SK-N-SH (cell line): ENCODE data around the gene AKR1E2. TPM values are rescaled to one million over a fixed set of nuclear protein-coding genes. Genes with fewer than 3 reads are reported as not detected.
A peak's percentile ranks its signal among the peaks of the same experiment; 100 is the strongest.

Experiments
- CTCF ChIA-PET: fragments of 300-600, 350-600 bp; formaldehyde crosslinking; extraction: SDS; loops from one replicate; lab custom pipeline; 2021; lab: Yijun Ruan, JAX
- POLR2A ChIA-PET: fragments of 350-600 bp; sonication (Branson Sonifier 250); formaldehyde crosslinking; extraction: SDS; loops from one replicate; lab custom pipeline; 2020; ENCODE audit warnings: antibody characterized with exemption, inconsistent platforms; lab: Yijun Ruan, JAX
- DNase-seq: peaks from one replicate; pipeline ENCODE4 v3.0.0; 2012
- H2AFZ ChIP-seq: fragments of 200-600 bp; sonication (generic); 2 replicates; pipeline ENCODE4 v1.8.1; 2016; ENCODE audit warnings: antibody characterized with exemption, mild to moderate bottlenecking, low read depth
- H3F3A ChIP-seq: fragments of 200-600 bp; sonication (generic); replicated peaks from 2 replicates; pipeline ENCODE3; 2016; ENCODE audit warnings: antibody characterized with exemption, mild to moderate bottlenecking; ENCODE audit not compliant: insufficient read depth
- H3K27ac ChIP-seq, 2 experiments: fragments of 200-500 bp in 1 of 2; fragments of 200-600 bp in 1 of 2; sonication (Bioruptor generic) in 1 of 2; sonication (generic), shearing (Covaris generic) in 1 of 2; 2 replicates each; pipeline versions ENCODE4 v1.5.1 to v1.6.1; 2014 to 2016; ENCODE audit warnings: low read depth in 2 of 2, inconsistent platforms in 1 of 2, low read length in 1 of 2, mild to moderate bottlenecking in 1 of 2, mixed read lengths in 1 of 2
- H3K27me3 ChIP-seq: fragments of 200-600 bp; sonication (generic), shearing (Covaris generic); 2 replicates; pipeline ENCODE4 v1.6.1; 2016; ENCODE audit warnings: mixed run types; ENCODE audit not compliant: insufficient read depth
- H3K36me3 ChIP-seq, 2 experiments: fragments of 200-500 bp in 1 of 2; fragments of 200-600 bp in 1 of 2; sonication (Bioruptor generic) in 1 of 2; sonication (generic) in 1 of 2; replicated peaks in 1 of 2; 2 replicates each; pipeline versions ENCODE3 to v1.5.1; 2014 to 2016; ENCODE audit warnings: low read length in 1 of 2, mild to moderate bottlenecking in 1 of 2; ENCODE audit not compliant: insufficient read depth in 2 of 2, control insufficient read depth in 1 of 2
- H3K4me1 ChIP-seq, 2 experiments: fragments of 200-500 bp in 1 of 2; fragments of 200-600 bp in 1 of 2; sonication (Bioruptor generic) in 1 of 2; sonication (generic), shearing (Covaris generic) in 1 of 2; 2 replicates each; pipeline versions ENCODE4 v1.5.1 to v1.6.1; 2014 to 2016; ENCODE audit warnings: low read depth in 1 of 2, low read length in 1 of 2, mixed run types in 1 of 2; ENCODE audit not compliant: insufficient read depth in 2 of 2, control insufficient read depth in 1 of 2
- H3K4me2 ChIP-seq: fragments of 200-600 bp; sonication (generic), shearing (Covaris generic); 2 replicates; pipeline ENCODE4 v1.6.1; 2017; ENCODE audit warnings: mixed run types
- H3K4me3 ChIP-seq, 2 experiments: fragments of 200-500 bp in 1 of 2; fragments of 200-600 bp in 1 of 2; sonication (Bioruptor generic) in 1 of 2; sonication (generic), shearing (Covaris generic) in 1 of 2; 2 replicates each; pipeline versions ENCODE4 v1.5.1 to v1.8.1; 2014 to 2016; ENCODE audit warnings: low read depth in 2 of 2, inconsistent platforms in 1 of 2, low read length in 1 of 2, mild to moderate bottlenecking in 1 of 2, mixed read lengths in 1 of 2, moderate library complexity in 1 of 2
- H3K79me2 ChIP-seq: fragments of 200-600 bp; sonication (generic); 2 replicates; pipeline ENCODE4 v1.8.1; 2017; ENCODE audit warnings: mild to moderate bottlenecking; ENCODE audit not compliant: insufficient read depth
- H3K9ac ChIP-seq: fragments of 200-600 bp; sonication (generic); 2 replicates; pipeline ENCODE4 v1.6.1; 2017; ENCODE audit warnings: mixed run types
- H3K9me2 ChIP-seq: fragments of 200-600 bp; sonication (generic); 2 replicates; pipeline ENCODE4 v1.6.1; 2017; ENCODE audit warnings: mixed run types
- H3K9me3 ChIP-seq: fragments of 200-600 bp; sonication (generic); 2 replicates; pipeline ENCODE4 v1.6.1; 2017; ENCODE audit warnings: mixed run types, mild to moderate bottlenecking, moderate library complexity
- H4K20me1 ChIP-seq: fragments of 200-600 bp; sonication (generic); 2 replicates; pipeline ENCODE4 v1.6.1; 2017; ENCODE audit warnings: mild to moderate bottlenecking, mixed run types; ENCODE audit not compliant: insufficient read depth
- CTCF ChIP-seq: fragments of 200-600 bp; sonication (generic); IDR thresholded peaks from 2 replicates; pipeline ENCODE4 v1.6.1; 2017; ENCODE audit warnings: antibody characterized with exemption, mild to moderate bottlenecking, moderate library complexity
- EP300 ChIP-seq, 2 experiments: IDR thresholded peaks; 2 replicates each; pipeline versions ENCODE4 v1.4.0 to v1.6.1; 2012; ENCODE audit warnings: borderline replicate concordance in 1 of 2, low read depth in 1 of 2, low read length in 1 of 2
- EZH2phosphoT487 ChIP-seq: fragments of 200-600 bp; sonication (generic); IDR thresholded peaks from 2 replicates; pipeline ENCODE4 v1.6.1; 2017; ENCODE audit warnings: low read depth, mixed run types, mild to moderate bottlenecking, antibody characterized with exemption, moderate library complexity, borderline replicate concordance
- FOXJ3 ChIP-seq: sonication (generic); formaldehyde crosslinking; IDR thresholded peaks from 2 replicates; pipeline ENCODE4 v1.5.1; 2020; ENCODE audit warnings: mild to moderate bottlenecking, missing genetic modification reagents
- FOXM1 ChIP-seq: IDR thresholded peaks from 2 replicates; pipeline ENCODE4 v1.4.0; 2012; ENCODE audit warnings: low read depth, mild to moderate bottlenecking
- GABPA ChIP-seq: IDR thresholded peaks from 2 replicates; pipeline ENCODE4 v1.4.0; 2012; ENCODE audit warnings: low read depth, mild to moderate bottlenecking
- GATA2 ChIP-seq: sonication (generic); formaldehyde crosslinking; IDR thresholded peaks from 2 replicates; pipeline ENCODE4 v1.5.0; 2020; ENCODE audit warnings: mild to moderate bottlenecking, missing genetic modification reagents
- IRF3 ChIP-seq: fragments of 150-350 bp; IDR thresholded peaks from 2 replicates; pipeline ENCODE4 v1.6.1; 2016; ENCODE audit warnings: mild to moderate bottlenecking, low read depth, low read length
- JUND ChIP-seq: IDR thresholded peaks from 2 replicates; pipeline ENCODE4 v1.4.0; 2012
- MEF2A ChIP-seq: IDR thresholded peaks from 2 replicates; pipeline ENCODE4 v1.4.0; 2012; ENCODE audit warnings: low read depth, borderline replicate concordance
- MXI1 ChIP-seq: IDR thresholded peaks from 2 replicates; pipeline ENCODE4 v1.6.1; 2012; ENCODE audit warnings: mild to moderate bottlenecking, low read depth, low read length, improper control_type of control experiment
- NFIC ChIP-seq: IDR thresholded peaks from 2 replicates; pipeline ENCODE4 v1.4.0; 2012; ENCODE audit warnings: borderline replicate concordance
- PBX3 ChIP-seq: IDR thresholded peaks from 2 replicates; pipeline ENCODE4; 2012
- POLR2AphosphoS5 ChIP-seq: IDR thresholded peaks from 2 replicates; pipeline ENCODE4 v1.6.1; 2012; ENCODE audit warnings: low read depth, low read length
- RAD21 ChIP-seq: IDR thresholded peaks from 2 replicates; pipeline ENCODE4 v1.6.1; 2012; ENCODE audit warnings: mild to moderate bottlenecking, low read length
- RCOR1 ChIP-seq: fragments of 150-350 bp; IDR thresholded peaks from 2 replicates; pipeline ENCODE4 v1.6.1; 2017; ENCODE audit warnings: antibody characterized with exemption, low read length
- RFX5 ChIP-seq: IDR thresholded peaks from 2 replicates; pipeline ENCODE4 v1.6.1; 2012; ENCODE audit warnings: mild to moderate bottlenecking, improper control_type of control experiment, low read length
- RXRA ChIP-seq: IDR thresholded peaks from 2 replicates; pipeline ENCODE4 v1.4.0; 2012; ENCODE audit warnings: low read depth, mild to moderate bottlenecking, borderline replicate concordance
- SIN3A ChIP-seq: IDR thresholded peaks from 2 replicates; pipeline ENCODE4 v1.6.1; 2012; ENCODE audit warnings: low read depth, mild to moderate bottlenecking, low read length, moderate library complexity, borderline replicate concordance
- SMC3 ChIP-seq: IDR thresholded peaks from 2 replicates; pipeline ENCODE4 v1.6.1; 2012; ENCODE audit warnings: low read depth, low read length, improper control_type of control experiment
- TAF1 ChIP-seq: IDR thresholded peaks from 2 replicates; pipeline ENCODE4 v1.6.1; 2012; ENCODE audit warnings: low read depth, mild to moderate bottlenecking, low read length, moderate library complexity, borderline replicate concordance
- TCF12 ChIP-seq: IDR thresholded peaks from 2 replicates; pipeline ENCODE4 v1.4.0; 2012
- TEAD4 ChIP-seq: IDR thresholded peaks from 2 replicates; pipeline ENCODE4 v1.4.0; 2012; ENCODE audit warnings: mild to moderate bottlenecking, borderline replicate concordance; ENCODE audit not compliant: insufficient read depth
- USF2 ChIP-seq: fragments of 150-350 bp; IDR thresholded peaks from 2 replicates; pipeline ENCODE4 v1.6.1; 2017; ENCODE audit warnings: antibody characterized with exemption, low read length, low read depth, borderline replicate concordance
- YY1 ChIP-seq: IDR thresholded peaks from 2 replicates; pipeline ENCODE4 v1.4.0; 2012; ENCODE audit warnings: low read depth, mild to moderate bottlenecking
- ZBTB33 ChIP-seq: IDR thresholded peaks from 2 replicates; pipeline ENCODE4 v1.4.0; 2012; ENCODE audit warnings: low read depth, borderline replicate concordance
- WGBS: methylation state at CpG from one replicate; pipeline ENCODE4 v1.1.6; 2017; ENCODE audit warnings: low lambda C conversion rate; 5-methylcytosine and 5-hydroxymethylcytosine counted together
- polyA plus RNA-seq, 3 experiments: library from polyadenylated mRNA; depleted of rRNA; stranded (reverse); fragments of >200 nt; gene quantifications; 2 replicates each; pipeline ENCODE4 v1.2.3, GENCODE V29; 2012

The AKR1E2 gene
- polyA plus RNA-seq, 1 of the 3 experiments (the other 2 are of a cell fraction), result 5.8 TPM

GRCh38 chr10:4813023-4813422, 13.0 kb upstream of the AKR1E2 start:
- Histone ChIP-seq H3K27ac (peak overlapping the region in 1 of 2 experiments; percentile 68; a peak in 2 of 4 replicates), H3K36me3 (no peaks in the 10 kb centered on the region), H3K9me3 (no peaks in the 10 kb centered on the region), H3F3A (peaks cover 42% of the 10 kb centered on the region), H3K79me2 (no peaks in the 10 kb centered on the region), H2AFZ (no peak overlapping the region), H3K4me3 (no peak overlapping the region), H3K9me2 (no peaks in the 10 kb centered on the region), H3K4me2 (no peak overlapping the region), H3K9ac (peak overlapping the region; percentile 45; the same call in 1 of the 2 replicates), H3K27me3 (no peaks in the 10 kb centered on the region), H4K20me1 (no peaks in the 10 kb centered on the region), H3K4me1 (peaks cover 0 to 14% of the 10 kb centered on the region in 2 experiments; a peak in 1 of 4 replicates)
- DNase-seq, result no peak
- ChIA-PET CTCF (interaction anchor here (0.9 to 1.8 kb wide), 5 partner anchors 10 to 810 kb away, joined by 3 to 4 read pairs (median 3); partner anchors contain the start of gene AKR1E2), POLR2A (no interaction called here)
- 26% methylated on average over 6 of the region's 6 CpGs for WGBS
- TF ChIP-seq SMC3 (no peak), GABPA (no peak), YY1 (no peak), RCOR1 (no peak), MXI1 (no peak), FOXM1 (no peak), PBX3 (peak; percentile 54), RXRA (no peak), USF2 (no peak), SIN3A (no peak), EZH2phosphoT487 (no peak), RFX5 (no peak), TEAD4 (peak; percentile 49; the same call in 1 of the 2 replicates), CTCF (no peak), JUND (peak; percentile 65), RAD21 (no peak), TCF12 (peak; percentile 86), ZBTB33 (no peak), FOXJ3 (no peak), POLR2AphosphoS5 (peak; percentile 52; the same call in 1 of the 2 replicates), EP300 (IDR thresholded peaks at IDR 0.05; ENCODE audit: borderline replicate concordance in 1 of 2, low read depth in 1 of 2, low read length in 1 of 2) (peak in 1 of 2 experiments; percentile 71; a peak in 1 of 4 replicates), MEF2A (no peak), NFIC (no peak), GATA2 (CRISPR knock-in tag) (no peak), IRF3 (no peak), TAF1 (no peak)
